ENCODE results near the gene KIAA1328.

DNA sequence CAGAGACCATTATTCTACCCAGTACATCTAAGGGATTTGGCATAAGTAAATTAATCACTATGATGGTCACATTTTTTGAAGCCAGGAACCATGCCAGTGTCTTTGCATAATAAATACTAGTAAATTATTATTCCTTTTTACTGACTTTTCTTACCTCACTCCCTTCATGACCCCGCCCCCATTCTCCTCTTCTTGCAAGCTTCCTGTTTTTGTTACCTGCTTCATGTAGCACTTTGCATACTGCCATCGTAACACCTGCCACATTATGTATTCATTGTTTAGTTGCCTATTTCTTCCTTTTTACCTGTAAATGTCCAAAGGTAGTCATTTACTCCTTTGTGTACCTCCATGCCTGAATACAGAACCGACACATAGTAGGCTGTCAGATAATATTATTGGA lies 309.5 kb downstream of the KIAA1328 start:
- TF ChIP-seq CTCF (IDR thresholded peaks at IDR 0.05) = no peak
- no peak for TF ChIP-seq POLR2A (IDR thresholded peaks at IDR 0.05)

All from Peyer's patch (tissue), 4 donors.